Measurements from ENCODE around the gene SLC46A1. TPM values are rescaled to one million over a fixed set of nuclear protein-coding genes. Genes with fewer than 3 reads are reported as not detected.

The SLC46A1 gene
- total and polyA plus RNA-seq, 2 of the 13 experiments (the other 11 are each of a cell fraction or from before 2014, with no cell fraction given) = 19.6 to 22.6 TPM

DNA sequence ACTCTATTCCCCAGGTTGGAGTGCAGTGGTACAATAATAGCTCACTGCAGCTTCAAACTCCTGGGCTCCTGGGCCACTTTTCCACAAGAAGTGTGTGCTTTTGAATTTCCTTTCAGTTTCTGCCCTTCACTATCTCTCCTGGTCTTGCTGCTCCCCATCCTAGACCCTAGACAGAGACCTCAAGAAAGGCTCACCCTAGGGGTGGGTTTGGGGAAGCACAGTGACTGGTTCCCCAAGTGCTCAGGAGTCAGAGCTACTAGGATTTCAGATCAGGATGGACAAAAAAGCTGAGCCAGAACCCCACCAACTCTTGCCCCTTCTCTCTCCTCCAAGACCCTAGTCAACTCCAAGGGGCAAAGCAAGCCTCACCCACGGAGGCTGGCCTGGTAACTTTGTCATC lies 39.4 kb downstream of the SLC46A1 start:
- Histone ChIP-seq H3K27ac (ENCODE audit: extremely low read length, insufficient read depth, low read length) (peak overlapping the region; percentile 92), H3K9me3 (ENCODE audit: low read length) (no peaks in the 10 kb centered on the region), H3K27me3 (ENCODE audit: control insufficient read depth in 1 of 2, insufficient read depth in 2 of 2, low read length in 2 of 2) (no peaks in the 10 kb centered on the region), H3K9ac (ENCODE audit: insufficient read depth, low read depth, low read length) (no peak overlapping the region), H3K36me3 (replicated peaks in 1 of 2; ENCODE audit: control insufficient read depth in 1 of 2, insufficient read depth in 2 of 2, low read length in 2 of 2) (peaks cover 5 to 18% of the 10 kb centered on the region in 2 experiments), H4K20me1 (ENCODE audit: insufficient read depth, low read length) (no peaks in the 10 kb centered on the region), H3K4me1 (ENCODE audit: insufficient read depth, low read length) (peaks cover 52% of the 10 kb centered on the region), H3K79me2 (ENCODE audit: insufficient read depth, low read length) (peaks cover 7% of the 10 kb centered on the region), H2AFZ (ENCODE audit: low read length) (no peak overlapping the region), H3K4me3 (replicated peaks in 1 of 3; ENCODE audit: insufficient read depth in 1 of 3, low read depth in 2 of 3, low read length in 3 of 3) (no peak overlapping the region), H3K4me2 (ENCODE audit: low read depth, low read length) (no peak overlapping the region)
- WGBS (ENCODE audit: low lambda C conversion rate) = 89% methylated on average over 1 of the region's 1 CpG
- DNase-seq (ENCODE audit: low spot score) (no peak), FAIRE-seq (no peak), ATAC-seq (no peak)
- no TSS peak for BruUV-seq (replicated peaks)
- in situ Hi-C loops (cut with HindIII; ENCODE audit: extremely low pct_ligation_motif_present, low pct_unique_long_range_greater_than_20kb) (no loop called here), intact Hi-C loops (cut with micrococcal nuclease; ENCODE audit: unreplicated experiment) (no loop called here)
- CTCF ChIA-PET (ENCODE audit: low intra/inter-chr PET ratio, low total read pairs) = no interaction called here
- POLR2A ChIA-PET = interaction anchor here (0.9 to 8.3 kb wide), 5 partner anchors 10 to 50 kb away, joined by 6 to 183 read pairs (median 63); partner anchors contain the start of genes IFT20, POLDIP2, SLC46A1 and TNFAIP1
- no peak for TF ChIP-seq PHF21A (CRISPR knock-in tag; IDR thresholded peaks at IDR 0.05)
- TF ChIP-seq EZH2 (conservative IDR thresholded peaks at IDR 0.05; ENCODE audit: low read depth, low read length) = no peak
- TF ChIP-seq, protein P1, sequence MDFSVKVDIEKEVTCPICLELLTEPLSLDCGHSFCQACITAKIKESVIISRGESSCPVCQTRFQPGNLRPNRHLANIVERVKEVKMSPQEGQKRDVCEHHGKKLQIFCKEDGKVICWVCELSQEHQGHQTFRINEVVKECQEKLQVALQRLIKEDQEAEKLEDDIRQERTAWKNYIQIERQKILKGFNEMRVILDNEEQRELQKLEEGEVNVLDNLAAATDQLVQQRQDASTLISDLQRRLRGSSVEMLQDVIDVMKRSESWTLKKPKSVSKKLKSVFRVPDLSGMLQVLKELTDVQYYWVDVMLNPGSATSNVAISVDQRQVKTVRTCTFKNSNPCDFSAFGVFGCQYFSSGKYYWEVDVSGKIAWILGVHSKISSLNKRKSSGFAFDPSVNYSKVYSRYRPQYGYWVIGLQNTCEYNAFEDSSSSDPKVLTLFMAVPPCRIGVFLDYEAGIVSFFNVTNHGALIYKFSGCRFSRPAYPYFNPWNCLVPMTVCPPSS (IDR thresholded peaks at IDR 0.05) = no peak
- no peak for TF ChIP-seq TSC22D2 (CRISPR knock-in tag; IDR thresholded peaks at IDR 0.05; ENCODE audit: borderline replicate concordance)
- no peak for TF ChIP-seq BORCS8-MEF2B (CRISPR knock-in tag; IDR thresholded peaks at IDR 0.05)
- TF ChIP-seq, protein P2, sequence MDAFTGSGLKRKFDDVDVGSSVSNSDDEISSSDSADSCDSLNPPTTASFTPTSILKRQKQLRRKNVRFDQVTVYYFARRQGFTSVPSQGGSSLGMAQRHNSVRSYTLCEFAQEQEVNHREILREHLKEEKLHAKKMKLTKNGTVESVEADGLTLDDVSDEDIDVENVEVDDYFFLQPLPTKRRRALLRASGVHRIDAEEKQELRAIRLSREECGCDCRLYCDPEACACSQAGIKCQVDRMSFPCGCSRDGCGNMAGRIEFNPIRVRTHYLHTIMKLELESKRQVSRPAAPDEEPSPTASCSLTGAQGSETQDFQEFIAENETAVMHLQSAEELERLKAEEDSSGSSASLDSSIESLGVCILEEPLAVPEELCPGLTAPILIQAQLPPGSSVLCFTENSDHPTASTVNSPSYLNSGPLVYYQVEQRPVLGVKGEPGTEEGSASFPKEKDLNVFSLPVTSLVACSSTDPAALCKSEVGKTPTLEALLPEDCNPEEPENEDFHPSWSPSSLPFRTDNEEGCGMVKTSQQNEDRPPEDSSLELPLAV (CRISPR knock-in tag; conservative IDR thresholded peaks at IDR 0.05; ENCODE audit: low read depth) = no peak
- TF ChIP-seq, protein P3, sequence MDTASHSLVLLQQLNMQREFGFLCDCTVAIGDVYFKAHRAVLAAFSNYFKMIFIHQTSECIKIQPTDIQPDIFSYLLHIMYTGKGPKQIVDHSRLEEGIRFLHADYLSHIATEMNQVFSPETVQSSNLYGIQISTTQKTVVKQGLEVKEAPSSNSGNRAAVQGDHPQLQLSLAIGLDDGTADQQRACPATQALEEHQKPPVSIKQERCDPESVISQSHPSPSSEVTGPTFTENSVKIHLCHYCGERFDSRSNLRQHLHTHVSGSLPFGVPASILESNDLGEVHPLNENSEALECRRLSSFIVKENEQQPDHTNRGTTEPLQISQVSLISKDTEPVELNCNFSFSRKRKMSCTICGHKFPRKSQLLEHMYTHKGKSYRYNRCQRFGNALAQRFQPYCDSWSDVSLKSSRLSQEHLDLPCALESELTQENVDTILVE (CRISPR knock-in tag; IDR thresholded peaks at IDR 0.05) = no peak
- TF ChIP-seq FOXP1 (IDR thresholded peaks at IDR 0.05) = no peak
- TF ChIP-seq FOXP1 (CRISPR knock-in tag; IDR thresholded peaks at IDR 0.05) = no peak
- no peak for TF ChIP-seq KDM2A (CRISPR knock-in tag; IDR thresholded peaks at IDR 0.05; ENCODE audit: borderline replicate concordance, low read depth)
- TF ChIP-seq, protein P4, sequence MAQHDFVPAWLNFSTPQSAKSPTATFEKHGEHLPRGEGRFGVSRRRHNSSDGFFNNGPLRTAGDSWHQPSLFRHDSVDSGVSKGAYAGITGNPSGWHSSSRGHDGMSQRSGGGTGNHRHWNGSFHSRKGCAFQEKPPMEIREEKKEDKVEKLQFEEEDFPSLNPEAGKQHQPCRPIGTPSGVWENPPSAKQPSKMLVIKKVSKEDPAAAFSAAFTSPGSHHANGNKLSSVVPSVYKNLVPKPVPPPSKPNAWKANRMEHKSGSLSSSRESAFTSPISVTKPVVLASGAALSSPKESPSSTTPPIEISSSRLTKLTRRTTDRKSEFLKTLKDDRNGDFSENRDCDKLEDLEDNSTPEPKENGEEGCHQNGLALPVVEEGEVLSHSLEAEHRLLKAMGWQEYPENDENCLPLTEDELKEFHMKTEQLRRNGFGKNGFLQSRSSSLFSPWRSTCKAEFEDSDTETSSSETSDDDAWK (CRISPR knock-in tag; IDR thresholded peaks at IDR 0.05) = no peak
